Measurements from ENCODE around the gene NXT2. TPM values are rescaled to one million over a fixed set of nuclear protein-coding genes. Genes with fewer than 3 reads are reported as not detected.

Gene NXT2
- total RNA-seq, 1 experiment from 2014 or later, result 10.7 TPM

- Histone ChIP-seq H2AFZ (ENCODE audit: low read length) (no peak overlapping the region), H4K20me1 (ENCODE audit: low read length) (no peaks in the 10 kb centered on the region), H3K4me3 (ENCODE audit: low read length) (no peak overlapping the region), H3K27me3 (ENCODE audit: low read length) (peaks cover 4% of the 10 kb centered on the region; the same call in 1 of the 2 replicates), H3K9me2 (replicated peaks; ENCODE audit: low read length) (no peaks in the 10 kb centered on the region), H3K4me1 (ENCODE audit: insufficient read depth, low read length) (no peaks in the 10 kb centered on the region), H3K27ac (ENCODE audit: low read length) (no peak overlapping the region), H3K79me2 (ENCODE audit: low read length) (no peaks in the 10 kb centered on the region), H3F3A (ENCODE audit: low read length, unreplicated experiment) (no peaks in the 10 kb centered on the region), H3K4me2 (ENCODE audit: low read length) (no peak overlapping the region), H3K9me3 (ENCODE audit: low read length) (no peaks in the 10 kb centered on the region), H3K36me3 (ENCODE audit: low read depth, low read length) (no peaks in the 10 kb centered on the region), H3K9ac (ENCODE audit: low read length) (no peak overlapping the region)
- intact Hi-C loops (cut with micrococcal nuclease), result no loop called here
- no peak for DNase-seq
- POLR2A ChIA-PET (ENCODE audit: unreplicated experiment), result no interaction called here
- ATAC-seq, result no peak
- TF ChIP-seq EZH2phosphoT487 (IDR thresholded peaks at IDR 0.05; ENCODE audit: borderline replicate concordance, low read length) (no peak), CTCF (conservative IDR thresholded peaks at IDR 0.05; ENCODE audit: low read depth, low read length) (no peak), EZH2 (IDR thresholded peaks at IDR 0.05; ENCODE audit: low read length, unreplicated experiment) (no peak)
- CTCF ChIA-PET, result no interaction called here
- no TSS peak for BruUV-seq (replicated peaks)
Measured at GRCh38 chrX:109508915-109509314, 27.7 kb upstream of the NXT2 start.

- no peak overlapping the region for H3K4me3 ChIP-seq (ENCODE audit: low read length)
- no peaks in the 10 kb centered on the region for H3K9me2 ChIP-seq (replicated peaks; ENCODE audit: low read length)
- H3K9me3 ChIP-seq (ENCODE audit: low read length), result no peaks in the 10 kb centered on the region
- no peak overlapping the region for H3K27ac ChIP-seq (ENCODE audit: low read length)
- TF ChIP-seq EZH2phosphoT487 (IDR thresholded peaks at IDR 0.05; ENCODE audit: borderline replicate concordance, low read length) (no peak), CTCF (conservative IDR thresholded peaks at IDR 0.05; ENCODE audit: low read depth, low read length) (no peak), EZH2 (IDR thresholded peaks at IDR 0.05; ENCODE audit: low read length, unreplicated experiment) (no peak)
- peaks cover 12% of the 10 kb centered on the region for H3K27me3 ChIP-seq (ENCODE audit: low read length)
- H3K4me2 ChIP-seq (ENCODE audit: low read length), result no peak overlapping the region
- H3K9ac ChIP-seq (ENCODE audit: low read length), result no peak overlapping the region
- H3K4me1 ChIP-seq (ENCODE audit: insufficient read depth, low read length), result no peaks in the 10 kb centered on the region
- DNase-seq (no peak), ATAC-seq (no peak)
- no peaks in the 10 kb centered on the region for H4K20me1 ChIP-seq (ENCODE audit: low read length)
- no peaks in the 10 kb centered on the region for H3F3A ChIP-seq (ENCODE audit: low read length, unreplicated experiment)
- no peaks in the 10 kb centered on the region for H3K36me3 ChIP-seq (ENCODE audit: low read depth, low read length)
- ChIA-PET POLR2A (ENCODE audit: unreplicated experiment) (no interaction called here), CTCF (no interaction called here)
- intact Hi-C loops (cut with micrococcal nuclease), result no loop called here
- H2AFZ ChIP-seq (ENCODE audit: low read length), result no peak overlapping the region
- BruUV-seq (replicated peaks), result no TSS peak
- no peaks in the 10 kb centered on the region for H3K79me2 ChIP-seq (ENCODE audit: low read length)
Measured at GRCh38 chrX:109511113-109511512, 25.5 kb upstream of the NXT2 start.

GRCh38 chrX:109519001-109519400, 17.6 kb upstream of the NXT2 start:
- no peak for DNase-seq
- H2AFZ ChIP-seq (ENCODE audit: low read length), result no peak overlapping the region
- no peak overlapping the region for H3K9ac ChIP-seq (ENCODE audit: low read length)

More at GRCh38 chrX:109519001-109519400, 17.6 kb upstream of the NXT2 start:
- no TSS peak for BruUV-seq (replicated peaks)
- ChIA-PET POLR2A (ENCODE audit: unreplicated experiment) (no interaction called here), CTCF (interaction anchor here (0.6 kb wide), 1 partner anchor 372 kb away, joined by 4 read pairs; no protein-coding TSS in a partner anchor)
- ATAC-seq, result no peak
- Histone ChIP-seq H3K4me2 (ENCODE audit: low read length) (no peak overlapping the region), H3K27me3 (ENCODE audit: low read length) (peaks cover 18% of the 10 kb centered on the region; the same call in 1 of the 2 replicates), H3F3A (ENCODE audit: low read length, unreplicated experiment) (no peaks in the 10 kb centered on the region), H3K27ac (ENCODE audit: low read length) (no peak overlapping the region), H3K4me1 (ENCODE audit: insufficient read depth, low read length) (no peaks in the 10 kb centered on the region), H3K4me3 (ENCODE audit: low read length) (no peak overlapping the region), H3K36me3 (ENCODE audit: low read depth, low read length) (no peaks in the 10 kb centered on the region), H4K20me1 (ENCODE audit: low read length) (no peaks in the 10 kb centered on the region), H3K9me3 (ENCODE audit: low read length) (no peaks in the 10 kb centered on the region), H3K79me2 (ENCODE audit: low read length) (no peaks in the 10 kb centered on the region), H3K9me2 (replicated peaks; ENCODE audit: low read length) (no peaks in the 10 kb centered on the region)
- intact Hi-C loops (cut with micrococcal nuclease), result no loop called here
- no peak for TF ChIP-seq CTCF (conservative IDR thresholded peaks at IDR 0.05; ENCODE audit: low read depth, low read length)
- no peak for TF ChIP-seq EZH2 (IDR thresholded peaks at IDR 0.05; ENCODE audit: low read length, unreplicated experiment)
- TF ChIP-seq EZH2phosphoT487 (IDR thresholded peaks at IDR 0.05; ENCODE audit: borderline replicate concordance, low read length), result no peak

All from PC-3 (cell line).